Fibroblast of villous mesenchyme (primary cell): Measurements from ENCODE around the gene CAPN7. TPM values are rescaled to one million over a fixed set of nuclear protein-coding genes. Genes with fewer than 3 reads are reported as not detected.
A peak's percentile ranks its signal among the peaks of the same experiment; 100 is the strongest.

Source experiments
- DNase-seq: peaks from one replicate; pipeline ENCODE4 v3.0.0-alpha.2; 2010; ENCODE audit warnings: low read depth
- H3K4me3 ChIP-seq: 2 replicates; pipeline ENCODE4 v1.5.1; 2011; ENCODE audit warnings: low read depth, mild to moderate bottlenecking, low read length
- total RNA-seq: library from RNA; depleted of rRNA; stranded (reverse); fragments of >200 nt; gene quantifications from 2 replicates; pipeline ENCODE4 v1.2.3, GENCODE V29; 2012
- TF ChIP-seq, protein P1 (sequence below): IDR thresholded peaks from 2 replicates; pipeline ENCODE4 v1.5.1; 2012; ENCODE audit warnings: low read depth, mild to moderate bottlenecking, low read length; ENCODE audit not compliant: insufficient read depth

The CAPN7 gene
- total RNA-seq, 1 donor, result 51.4 TPM

DNA sequence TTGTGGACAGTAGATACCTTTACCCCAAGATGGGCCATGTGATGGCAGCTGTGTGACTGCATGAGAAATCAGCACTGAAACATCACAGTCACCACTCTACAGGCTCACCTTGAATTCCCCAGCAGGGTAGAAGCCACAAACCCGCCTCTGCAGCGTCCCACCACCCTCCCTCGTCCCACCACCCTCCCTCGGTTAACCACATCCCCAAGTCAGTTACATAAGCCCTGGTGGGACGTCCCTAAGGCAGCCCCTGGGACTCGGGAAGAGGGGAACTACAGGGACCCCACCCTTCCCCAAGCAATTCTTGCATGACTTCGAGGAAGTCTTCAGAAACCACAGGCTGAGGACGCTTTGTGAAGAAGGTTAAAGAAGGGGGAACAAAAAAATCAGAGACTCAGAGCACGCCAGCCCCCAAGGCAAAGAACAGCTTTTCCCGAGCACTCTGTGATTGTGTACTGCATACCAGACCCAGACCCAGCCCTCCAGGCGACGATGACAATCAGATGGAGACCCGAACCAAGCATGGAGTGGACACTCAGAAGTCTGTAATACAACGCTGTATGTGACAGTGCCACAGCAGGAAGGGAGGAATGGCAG is 65.8 kb downstream of the CAPN7 start:
- DNase-seq, result no peak
- H3K4me3 ChIP-seq, result no peak overlapping the region
- TF ChIP-seq, protein P1, sequence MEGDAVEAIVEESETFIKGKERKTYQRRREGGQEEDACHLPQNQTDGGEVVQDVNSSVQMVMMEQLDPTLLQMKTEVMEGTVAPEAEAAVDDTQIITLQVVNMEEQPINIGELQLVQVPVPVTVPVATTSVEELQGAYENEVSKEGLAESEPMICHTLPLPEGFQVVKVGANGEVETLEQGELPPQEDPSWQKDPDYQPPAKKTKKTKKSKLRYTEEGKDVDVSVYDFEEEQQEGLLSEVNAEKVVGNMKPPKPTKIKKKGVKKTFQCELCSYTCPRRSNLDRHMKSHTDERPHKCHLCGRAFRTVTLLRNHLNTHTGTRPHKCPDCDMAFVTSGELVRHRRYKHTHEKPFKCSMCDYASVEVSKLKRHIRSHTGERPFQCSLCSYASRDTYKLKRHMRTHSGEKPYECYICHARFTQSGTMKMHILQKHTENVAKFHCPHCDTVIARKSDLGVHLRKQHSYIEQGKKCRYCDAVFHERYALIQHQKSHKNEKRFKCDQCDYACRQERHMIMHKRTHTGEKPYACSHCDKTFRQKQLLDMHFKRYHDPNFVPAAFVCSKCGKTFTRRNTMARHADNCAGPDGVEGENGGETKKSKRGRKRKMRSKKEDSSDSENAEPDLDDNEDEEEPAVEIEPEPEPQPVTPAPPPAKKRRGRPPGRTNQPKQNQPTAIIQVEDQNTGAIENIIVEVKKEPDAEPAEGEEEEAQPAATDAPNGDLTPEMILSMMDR, result no peak

DNA sequence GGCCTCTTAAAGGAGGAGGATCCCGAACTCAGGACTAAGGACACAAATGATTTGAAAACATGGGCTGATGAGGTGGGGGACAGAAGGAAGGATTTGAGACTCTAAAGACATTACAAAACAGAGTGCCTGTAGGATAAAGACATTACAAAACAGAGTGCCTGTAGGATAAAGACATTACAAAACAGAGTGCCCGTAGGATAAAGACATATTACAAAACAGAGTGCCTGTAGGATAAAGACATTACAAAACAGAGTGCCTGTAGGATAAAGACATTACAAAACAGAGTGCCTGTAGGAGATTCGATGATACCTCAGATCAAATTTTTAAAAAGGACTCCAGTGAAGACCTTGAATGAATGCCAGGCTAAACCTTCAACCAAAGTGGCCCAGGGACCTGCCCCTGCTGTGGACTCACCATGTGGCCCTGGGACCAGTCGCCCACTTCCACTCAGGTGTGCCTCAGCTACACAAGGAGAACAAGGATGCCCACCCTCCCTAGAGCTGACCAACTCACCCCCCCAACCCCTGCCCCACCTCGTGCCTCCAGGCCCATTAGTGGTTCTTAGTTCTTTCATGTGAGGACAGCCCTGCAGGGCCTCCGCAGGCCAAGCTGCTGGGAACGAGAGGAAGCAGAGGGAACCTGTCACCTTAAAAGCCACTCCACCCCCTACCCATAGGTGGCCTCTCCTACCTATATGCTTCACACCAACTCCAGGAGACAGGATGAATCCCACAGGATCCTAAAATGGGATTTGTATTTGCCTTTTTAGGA is 66.6 kb downstream of the CAPN7 start:
- no peak overlapping the region for H3K4me3 ChIP-seq
- TF ChIP-seq, protein P1, result no peak
- peak; percentile 38 for DNase-seq

DNA sequence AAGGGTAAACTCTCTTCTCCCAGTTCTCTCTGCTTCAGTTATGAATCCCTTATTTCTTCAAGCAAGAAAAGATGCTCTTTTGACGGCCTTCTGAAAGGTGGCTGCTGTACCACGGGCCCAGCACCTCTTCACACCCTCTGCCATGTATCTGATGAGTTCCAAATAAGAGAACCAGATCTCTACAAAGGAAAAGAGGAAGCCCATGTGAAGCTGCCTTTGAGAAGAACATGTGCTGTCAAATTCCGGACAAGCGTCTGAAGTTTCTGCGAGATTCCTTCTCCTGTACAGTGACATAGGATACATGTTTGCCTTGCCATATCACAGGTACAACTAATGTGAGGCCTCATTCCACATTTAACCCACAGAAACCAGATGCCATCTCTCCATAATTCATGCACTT is 67.2 kb downstream of the CAPN7 start:
- no peak overlapping the region for H3K4me3 ChIP-seq
- no peak for DNase-seq
- TF ChIP-seq, protein P1, result no peak

DNA sequence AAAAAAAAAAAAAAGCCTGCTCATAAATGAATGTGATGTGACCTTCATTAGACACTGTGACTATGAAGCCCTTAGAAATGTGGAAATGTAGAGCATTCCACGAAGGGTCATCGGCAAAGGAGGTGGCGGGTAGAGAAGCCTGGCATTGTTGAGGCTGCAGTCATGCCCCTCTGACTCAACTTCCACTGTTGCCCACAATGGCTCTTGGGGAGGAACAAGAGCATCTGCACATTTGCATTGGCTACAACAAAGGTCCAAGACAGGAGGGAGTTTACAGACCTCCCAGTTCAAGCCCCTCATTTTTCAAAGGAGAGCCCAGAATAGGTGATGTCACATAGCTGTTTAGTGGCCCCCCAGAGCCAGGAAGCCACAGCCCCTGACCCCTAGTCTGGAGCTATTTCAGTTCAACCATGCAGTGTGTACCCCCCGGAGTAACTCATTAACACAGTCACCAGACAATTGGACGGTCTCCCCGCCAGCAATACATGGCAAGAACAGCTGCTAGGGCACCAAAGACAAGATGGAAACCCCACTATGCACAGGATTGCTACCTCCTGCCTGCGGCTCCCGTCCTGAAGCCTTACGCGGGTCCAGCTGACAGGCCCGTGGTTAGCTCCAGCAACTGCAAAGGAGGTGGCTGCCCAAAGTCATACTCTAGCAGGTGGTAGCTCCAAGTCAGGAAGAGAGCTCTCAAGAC is 70.1 kb downstream of the CAPN7 start:
- no peak overlapping the region for H3K4me3 ChIP-seq
- TF ChIP-seq, protein P1, result no peak
- DNase-seq, result no peak

DNA sequence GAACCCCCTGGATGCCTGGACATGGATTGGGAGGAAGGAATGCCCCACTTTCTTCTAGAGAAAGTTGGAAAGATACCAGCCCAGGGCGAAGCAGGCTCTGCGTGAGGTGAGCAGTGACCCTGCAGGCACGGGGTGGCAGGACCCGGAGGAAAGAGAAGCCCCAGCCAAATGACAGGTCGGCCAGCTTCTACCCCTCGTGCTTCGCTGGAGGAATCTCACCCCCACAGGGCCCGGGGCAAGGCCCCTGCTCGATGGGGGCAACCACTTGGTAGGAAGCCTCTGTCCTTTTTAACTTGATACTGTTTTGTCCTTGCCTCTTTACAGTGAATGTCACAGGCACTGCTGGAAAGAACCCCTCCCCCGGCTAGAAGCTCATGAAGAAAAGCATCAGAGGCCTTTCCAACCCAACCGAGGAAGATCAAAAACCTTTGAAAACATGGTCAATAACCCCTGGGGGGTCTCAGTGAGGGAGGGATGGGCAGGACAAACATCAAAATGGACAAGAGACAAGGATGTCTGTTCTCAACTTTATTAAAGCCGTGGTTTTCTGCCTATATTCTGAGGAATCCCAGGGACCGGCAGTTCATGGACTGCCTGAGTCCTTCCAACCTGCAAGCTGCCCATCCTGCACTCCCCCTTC is 71.9 kb downstream of the CAPN7 start:
- H3K4me3 ChIP-seq, result no peak overlapping the region
- TF ChIP-seq, protein P1, result no peak
- no peak for DNase-seq

DNA sequence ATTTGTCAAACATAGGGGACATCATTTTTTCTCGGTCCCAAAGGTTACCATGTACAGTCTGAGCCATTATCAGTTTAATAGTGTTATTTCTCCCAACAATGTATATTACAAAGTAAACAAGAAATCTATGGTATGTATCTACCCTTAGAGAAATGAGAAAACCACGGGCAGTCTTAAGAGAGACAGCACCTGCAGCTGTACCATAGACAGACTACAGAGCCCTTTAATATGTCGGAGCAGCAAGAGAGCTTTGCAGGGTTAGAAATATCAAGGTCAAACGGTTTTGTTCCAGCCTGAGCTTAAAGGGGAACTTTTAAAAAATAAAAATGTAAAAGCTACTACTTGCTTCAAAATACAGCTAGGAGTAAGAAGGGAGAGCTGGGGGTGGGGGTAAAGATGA is 73.2 kb downstream of the CAPN7 start:
- TF ChIP-seq, protein P1, result no peak
- DNase-seq, result no peak
- no peak overlapping the region for H3K4me3 ChIP-seq
